Measurements from ENCODE around the gene APOH. TPM values are rescaled to one million over a fixed set of nuclear protein-coding genes. Genes with fewer than 3 reads are reported as not detected.

The APOH gene
- total RNA-seq, 1 experiment from 2014 or later: 22.1 TPM

DNA sequence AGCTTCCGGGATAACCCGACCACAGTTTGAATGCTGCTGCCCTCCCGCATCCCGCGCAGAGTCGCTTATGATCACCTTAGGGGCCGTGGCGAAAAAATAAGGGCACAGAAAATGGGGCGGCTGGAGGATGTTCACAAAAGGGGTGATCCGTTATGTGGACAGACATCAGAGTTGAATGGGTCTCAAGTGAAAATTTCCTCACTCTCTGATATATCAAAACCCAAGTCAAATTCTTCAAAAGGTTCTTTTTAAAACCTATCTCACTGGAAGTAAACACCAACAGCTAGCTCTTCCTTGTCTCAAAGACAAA lies 36.9 kb downstream of the APOH start:
- no peak for DNase-seq (ENCODE audit: low spot score)

GRCh38 chr17:66191593-66192377 lies 37.4 kb downstream of the APOH start, which contains the start of gene CEP112:
Gene CEP112 (minus strand): TSS chr17:66192133.
- peak; percentile 86 for DNase-seq (ENCODE audit: low spot score)

DNA sequence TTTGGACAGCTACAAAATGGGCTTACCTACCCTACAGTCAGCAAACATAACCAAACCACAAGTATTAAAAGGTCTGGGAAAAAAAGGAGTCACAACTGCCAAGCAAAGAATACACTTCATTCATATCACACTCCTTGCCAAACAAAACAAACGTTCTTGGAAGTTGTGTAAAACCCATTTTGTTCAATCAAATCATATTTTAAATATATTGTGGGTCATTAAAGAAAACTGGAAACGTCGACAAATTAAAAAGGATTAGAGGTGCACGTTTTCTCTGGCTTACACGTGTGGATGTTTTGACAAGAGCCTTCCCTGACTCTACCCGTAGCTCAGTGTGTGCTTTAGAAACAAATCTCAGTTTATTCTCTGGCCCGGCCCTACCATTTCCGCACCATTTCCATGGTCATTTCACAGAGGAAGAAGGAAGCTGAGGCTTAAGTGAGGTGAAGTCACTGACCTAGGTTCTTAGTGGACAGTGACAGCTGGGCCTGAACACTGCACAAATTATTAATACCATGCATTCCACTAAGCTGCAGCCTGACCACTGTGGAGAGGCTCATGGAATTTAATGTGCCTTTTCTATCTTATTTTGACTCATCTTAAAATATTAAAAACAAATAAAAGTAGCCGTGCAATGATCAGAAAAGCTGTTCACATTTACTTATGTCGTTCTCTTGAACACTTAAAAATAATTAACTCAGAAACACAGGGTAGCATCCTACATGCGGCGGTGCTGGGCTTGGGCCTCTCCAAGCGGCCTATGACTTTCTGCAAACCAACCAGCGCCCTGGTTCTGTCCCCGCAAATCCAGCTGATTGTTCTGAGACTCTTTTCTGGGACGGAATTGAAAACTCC lies 38.2 kb downstream of the APOH start:
- no peak for DNase-seq (ENCODE audit: low spot score)

DNA sequence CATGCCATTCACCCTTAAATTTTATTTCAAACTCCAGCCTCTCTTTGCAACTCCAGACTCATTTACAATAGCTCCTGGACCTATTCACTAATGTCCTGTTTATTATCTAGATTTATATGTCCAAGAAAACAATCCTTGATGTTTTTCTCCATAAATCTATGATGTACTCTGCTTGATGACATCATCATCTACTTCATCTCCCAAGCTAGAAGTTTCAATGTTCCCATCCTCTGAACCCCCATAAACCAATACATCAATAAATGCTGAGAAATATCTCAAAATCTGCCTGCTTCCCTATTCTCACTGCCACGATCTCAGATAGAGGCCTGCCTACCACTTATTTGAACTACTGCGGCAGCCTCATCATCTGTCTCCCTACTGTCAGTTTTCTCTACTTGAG lies 41.5 kb downstream of the APOH start:
- no peak for DNase-seq (ENCODE audit: low spot score)

DNA sequence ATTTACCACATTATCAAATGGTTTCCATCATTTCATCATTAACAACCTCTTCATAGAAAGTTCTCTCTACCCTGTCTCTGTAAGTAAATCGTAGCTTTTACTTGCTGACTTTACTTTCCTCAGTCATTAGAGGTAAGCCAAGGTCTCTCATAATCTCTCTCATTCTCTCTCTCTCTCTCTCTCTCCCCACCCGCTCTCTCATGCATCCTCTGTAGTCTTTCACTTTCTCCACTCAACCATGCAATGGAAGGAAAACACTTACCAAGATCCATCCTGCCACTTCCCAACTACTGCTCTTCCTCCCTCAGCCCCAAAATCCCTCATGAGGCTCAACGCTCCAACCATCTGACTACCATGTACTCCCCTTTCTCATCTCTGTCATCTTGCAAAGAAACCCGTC lies 43.4 kb downstream of the APOH start:
- no peak for DNase-seq (ENCODE audit: low spot score)

- no peak for DNase-seq (ENCODE audit: low spot score)
These were observed 44.8 kb downstream of the APOH start for GRCh38 chr17:66184392-66184791.

DNA sequence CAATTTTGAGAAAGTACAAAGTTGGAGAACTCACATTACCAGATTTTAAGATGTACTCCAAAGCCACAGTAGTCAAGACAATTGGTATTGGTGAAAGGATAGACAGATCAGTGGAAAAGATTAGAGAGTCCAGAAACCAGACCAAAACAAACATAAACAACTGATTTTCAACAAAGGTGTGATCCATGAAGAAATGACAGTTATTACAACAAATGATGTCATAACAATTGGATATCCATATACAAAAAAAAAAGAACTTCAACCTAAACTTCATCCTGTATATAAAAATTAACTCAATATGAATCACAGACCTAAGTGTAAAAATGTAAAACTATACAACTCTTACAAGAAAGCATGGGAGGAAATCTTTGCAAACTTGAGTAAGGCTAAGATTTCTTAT lies 45.7 kb downstream of the APOH start:
- DNase-seq (ENCODE audit: low spot score): no peak

GRCh38 chr17:66178642-66179041 lies 50.6 kb downstream of the APOH start:
- DNase-seq (ENCODE audit: low spot score): no peak

GRCh38 chr17:66177048-66177447 lies 52.2 kb downstream of the APOH start:
- DNase-seq (ENCODE audit: low spot score): peak; percentile 41

GRCh38 chr17:66175892-66176291 lies 53.3 kb downstream of the APOH start:
- peak; percentile 31 for DNase-seq (ENCODE audit: low spot score)

DNA sequence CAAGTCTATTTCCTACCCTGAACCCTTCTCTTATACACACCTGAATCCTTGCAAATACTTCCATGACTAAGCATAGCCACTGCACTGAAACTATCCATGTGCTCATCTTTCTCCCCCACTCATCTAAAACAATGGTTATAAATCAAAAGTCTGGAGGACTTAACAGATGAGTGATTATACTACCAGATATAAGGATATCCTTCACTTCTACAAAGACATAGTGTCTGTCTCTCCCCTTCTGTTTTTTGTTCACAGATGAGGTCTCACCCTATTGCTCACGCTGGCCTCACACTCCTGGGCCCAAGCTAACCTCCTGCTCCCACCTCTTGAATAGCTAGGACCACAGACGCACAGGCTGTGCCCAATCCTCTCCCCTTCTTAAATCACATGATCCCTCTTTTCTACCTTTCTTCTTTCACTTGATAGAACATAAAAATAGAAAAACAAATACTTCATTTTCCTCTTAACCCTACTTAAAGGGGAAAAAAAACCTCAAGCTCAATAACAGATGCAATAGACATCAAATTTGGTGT lies 56.5 kb downstream of the APOH start:
- DNase-seq (ENCODE audit: low spot score): no peak

- DNase-seq (ENCODE audit: low spot score): no peak
These were observed 57.1 kb downstream of the APOH start for GRCh38 chr17:66172144-66172543.

DNA sequence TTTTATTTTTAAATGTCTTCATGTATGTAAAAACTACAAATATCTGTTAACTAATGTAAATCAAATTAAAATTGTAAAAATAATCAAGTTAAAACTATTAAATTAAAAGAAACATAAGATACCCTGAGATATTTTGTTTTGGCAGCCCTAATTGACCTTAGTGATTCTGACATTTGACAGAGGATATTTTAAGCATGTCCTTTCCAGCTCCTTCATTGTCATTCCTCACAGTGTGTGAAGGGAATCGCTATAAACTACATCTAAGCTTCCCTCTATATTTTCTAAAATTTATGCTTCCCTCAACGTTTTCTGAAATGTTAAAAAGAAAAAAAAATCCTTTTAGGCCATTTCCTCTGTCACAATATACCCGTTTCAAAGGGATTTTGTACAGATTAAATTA lies 57.5 kb downstream of the APOH start:
- DNase-seq (ENCODE audit: low spot score): no peak

DNA sequence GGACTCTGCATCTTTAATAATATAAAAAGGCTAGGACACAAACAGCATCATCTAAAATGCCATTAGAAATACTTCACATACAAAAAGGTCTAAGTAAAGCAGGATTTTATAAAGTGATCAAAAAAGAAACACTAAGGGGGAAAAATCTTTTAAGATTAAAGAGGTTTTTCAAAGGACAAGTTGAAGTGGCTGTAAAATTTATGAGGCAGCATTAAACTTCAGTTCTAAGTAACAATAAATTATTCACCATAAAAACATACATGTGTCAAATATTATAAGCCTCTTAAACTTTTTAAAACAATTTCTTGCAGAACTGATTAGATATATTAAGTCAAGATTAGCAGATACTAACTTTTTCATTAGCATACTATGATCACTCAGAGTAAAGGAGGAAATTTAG lies 58.0 kb downstream of the APOH start:
- DNase-seq (ENCODE audit: low spot score): no peak

DNA sequence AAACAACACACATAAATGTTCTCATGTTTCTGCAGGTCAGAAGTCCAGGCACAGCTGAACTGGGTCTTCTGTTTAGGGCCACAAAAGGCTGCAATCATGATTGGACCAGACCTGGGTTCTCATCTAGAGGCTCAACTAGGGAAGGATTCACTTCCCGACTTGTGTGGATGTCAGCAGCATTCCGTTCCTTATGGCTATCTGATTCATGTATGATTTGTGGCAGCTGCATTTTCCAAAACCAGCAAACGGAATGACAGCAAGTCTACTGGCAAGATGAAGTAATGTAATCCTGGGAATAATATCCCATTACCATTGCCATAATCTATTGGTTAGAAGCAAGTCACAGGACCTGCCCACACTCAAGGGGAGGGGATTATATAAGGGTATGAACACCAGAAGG lies 59.4 kb downstream of the APOH start:
- DNase-seq (ENCODE audit: low spot score): no peak

- DNase-seq (ENCODE audit: low spot score): no peak
These were observed 61.9 kb downstream of the APOH start for GRCh38 chr17:66167189-66167815.

DNA sequence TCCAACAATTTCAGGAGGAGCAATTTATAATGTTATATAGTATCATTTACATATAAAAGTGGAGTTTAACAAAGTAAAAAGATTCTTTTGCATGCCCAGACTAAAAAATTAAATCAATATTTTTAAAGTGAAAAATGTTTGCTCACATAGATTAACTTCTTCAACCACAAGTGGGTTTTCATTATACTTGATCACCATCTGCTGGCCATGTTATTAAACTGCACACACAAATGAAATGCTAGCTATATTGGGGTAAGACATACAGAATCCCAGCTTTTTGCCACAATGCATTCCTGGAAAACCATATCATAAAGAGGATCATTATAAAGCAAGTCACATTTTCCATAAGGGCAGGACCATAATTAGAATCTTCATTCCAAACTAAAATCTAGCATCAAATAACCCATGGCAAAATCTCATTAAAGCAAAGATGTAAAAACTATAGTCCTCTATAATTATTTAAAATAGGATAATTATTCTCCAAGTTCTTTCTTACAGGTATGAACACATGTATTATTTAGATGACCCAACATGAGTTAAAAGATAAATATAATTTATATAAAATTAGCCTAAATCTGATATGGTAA lies 63.6 kb downstream of the APOH start:
- DNase-seq (ENCODE audit: low spot score): peak; percentile 92

Small RNA genes lying within 50 kb of the gene (small RNA-seq; reads per million reads assigned to genes)
- 7.8 reads per million, percentile 86 among the genes with 10 or more reads in this experiment for gene RNA5SP444

Other genes with a start within 250 kb of the APOH start
- 1.3 TPM in 2 replicates for gene CEP112, start 37.3 kb downstream of the APOH start, total RNA-seq (2014; rRNA removed; shearing (Covaris generic))
- 6.6 and 7.1 TPM in 2 replicates for gene PRKCA, start 73.2 kb upstream of the APOH start, total RNA-seq (2014; rRNA removed; shearing (Covaris generic))

Data from HT-29 (cell line).